A549 (cell line): Measurements from ENCODE around the gene KCNN3. TPM values are rescaled to one million over a fixed set of nuclear protein-coding genes. Genes with fewer than 3 reads are reported as not detected.

Source experiments
- ATAC-seq, 2 experiments: fragments of 200-7000 bp in 1 of 2; fragments of >200 bp in 1 of 2; cut with Nextera tagmentation in 1 of 2; cut with Tn5 transposase in 1 of 2; 3 replicates each; pipeline versions ENCODE4 v1.8.0 to v1.9.1; 2018 to 2020; ENCODE audit warnings: mild to moderate bottlenecking in 1 of 2, moderate library complexity in 1 of 2
- CTCF ChIA-PET: fragments of 300-600 bp; sonication (Branson Sonifier 250); formaldehyde crosslinking; extraction: SDS; loops from one replicate; lab custom pipeline; 2021; ENCODE audit warnings: antibody characterized with exemption, inconsistent platforms; lab: Yijun Ruan, JAX
- POLR2A ChIA-PET: fragments of 350-600 bp; formaldehyde crosslinking; extraction: SDS; loops from one replicate; lab custom pipeline; 2021; ENCODE audit warnings: antibody characterized with exemption, inconsistent platforms; lab: Yijun Ruan, JAX
- DNase-seq, 2 experiments: peaks; one replicate each; pipeline versions ENCODE4 v3.0.0 to v3.0.0-alpha.2; 2011 to 2016; ENCODE audit warnings: low read depth in 1 of 2, low spot score in 1 of 2
- FAIRE-seq: peaks from 2 replicates; lab custom pipeline; 2011; peaks lifted over from hg19 to GRCh38; lab: Jason Lieb, UNC
- H3K27ac ChIP-seq, 2 experiments: fragments of >200 bp; sonication (Bioruptor Twin); formaldehyde crosslinking; 3 replicates each; pipeline ENCODE4 v1.5.1; 2016 to 2017
- H3K4me1 ChIP-seq: fragments of >200 bp; sonication (Bioruptor Twin); formaldehyde crosslinking; 3 replicates; pipeline ENCODE4 v1.6.1; 2016
- H3K4me2 ChIP-seq: fragments of >200 bp; sonication (Bioruptor Twin); formaldehyde crosslinking; 3 replicates; pipeline ENCODE4 v1.6.1; 2016
- H3K4me3 ChIP-seq: fragments of >200 bp; sonication (Bioruptor Twin); formaldehyde crosslinking; 3 replicates; pipeline ENCODE4 v1.5.1; 2016
- H3K9me3 ChIP-seq: fragments of >200 bp; sonication (Bioruptor Twin); formaldehyde crosslinking; 3 replicates; pipeline ENCODE4 v1.6.1; 2016
- CBX2 ChIP-seq: fragments of 200-600 bp; sonication (generic); IDR thresholded peaks from 2 replicates; pipeline ENCODE4 v1.6.1; 2016; ENCODE audit warnings: low read depth, mild to moderate bottlenecking, borderline replicate concordance
- CBX8 ChIP-seq: fragments of 200-600 bp; sonication (generic); IDR thresholded peaks from 2 replicates; pipeline ENCODE4 v1.6.1; 2016
- ESRRA ChIP-seq: fragments of 150-350 bp; IDR thresholded peaks from 2 replicates; pipeline ENCODE4 v1.6.1; 2014; ENCODE audit warnings: mild to moderate bottlenecking, low read length, borderline replicate concordance
- FOSB ChIP-seq: fragments of 250-450 bp; sonication (Bioruptor Pico); IDR thresholded peaks from 2 replicates; pipeline ENCODE4 v1.5.0; 2020; ENCODE audit warnings: mild to moderate bottlenecking, moderate library complexity
- FOSL2 ChIP-seq, 2 experiments: fragments of 450-650 bp in 1 of 2; fragments of >200 bp in 1 of 2; sonication (Bioruptor Twin) in 1 of 2; formaldehyde crosslinking; IDR thresholded peaks; 2 replicates each; pipeline versions ENCODE4 v1.5.0 to v1.6.1; 2016 to 2020; ENCODE audit warnings: mild to moderate bottlenecking in 1 of 2, moderate library complexity in 1 of 2
- FOXS1 ChIP-seq: fragments of 250-450 bp; sonication (Bioruptor Pico); IDR thresholded peaks from 2 replicates; pipeline ENCODE4 v1.5.0; 2020; ENCODE audit warnings: mild to moderate bottlenecking, moderate library complexity
- GATA3 ChIP-seq: IDR thresholded peaks from 2 replicates; pipeline ENCODE4 v1.6.1; 2012; ENCODE audit warnings: borderline replicate concordance
- HEYL ChIP-seq: fragments of 250-450 bp; sonication (Bioruptor Pico); IDR thresholded peaks from 2 replicates; pipeline ENCODE4 v1.8.0; 2021; ENCODE audit warnings: mild to moderate bottlenecking, moderate library complexity
- HOXA7 ChIP-seq: fragments of 250-450 bp; sonication (Bioruptor Pico); IDR thresholded peaks from 2 replicates; pipeline ENCODE4 v1.5.0; 2020; ENCODE audit warnings: mild to moderate bottlenecking, moderate library complexity
- HOXB5 ChIP-seq: fragments of 250-450 bp; sonication (Bioruptor Pico); IDR thresholded peaks from 2 replicates; pipeline ENCODE4 v1.5.0; 2020; ENCODE audit warnings: mild to moderate bottlenecking, moderate library complexity
- JUN ChIP-seq, 2 experiments: fragments of >200 bp; sonication (Bioruptor Twin); formaldehyde crosslinking; IDR thresholded peaks; 2 replicates in 1 of 2; 3 replicates in 1 of 2; pipeline ENCODE4 v1.6.1; 2016 to 2017
- JUNB ChIP-seq: fragments of >200 bp; sonication (Bioruptor Twin); formaldehyde crosslinking; IDR thresholded peaks from 2 replicates; pipeline ENCODE4 v1.6.1; 2016
- KDM1A ChIP-seq: fragments of 200-600 bp; sonication (generic); IDR thresholded peaks from 2 replicates; pipeline ENCODE4 v1.6.1; 2016; ENCODE audit warnings: low read depth, mild to moderate bottlenecking
- MYC ChIP-seq: IDR thresholded peaks from 2 replicates; pipeline ENCODE4 v1.6.1; 2012; ENCODE audit warnings: mild to moderate bottlenecking, inconsistent platforms, low read length, improper control_type of control experiment, borderline replicate concordance
- PHF8 ChIP-seq: fragments of 200-600 bp; sonication (generic); IDR thresholded peaks from 2 replicates; pipeline ENCODE4 v1.6.1; 2016; ENCODE audit warnings: low read depth, mild to moderate bottlenecking, antibody characterized with exemption, moderate library complexity, borderline replicate concordance
- RAD21 ChIP-seq, 2 experiments: fragments of >200 bp in 1 of 2; sonication (Bioruptor Twin) in 1 of 2; formaldehyde crosslinking in 1 of 2; IDR thresholded peaks in 1 of 2; conservative IDR thresholded peaks in 1 of 2; 2 replicates in 1 of 2; 3 replicates in 1 of 2; pipeline ENCODE4 v1.6.1; 2012 to 2018; ENCODE audit warnings: inconsistent platforms in 1 of 2
- RNF2 ChIP-seq: fragments of 200-600 bp; sonication (generic); IDR thresholded peaks from 2 replicates; pipeline ENCODE4 v1.6.1; 2016; ENCODE audit warnings: low read depth, mild to moderate bottlenecking, antibody characterized with exemption, moderate library complexity, borderline replicate concordance
- SMC3 ChIP-seq: fragments of >200 bp; sonication (Bioruptor Twin); formaldehyde crosslinking; IDR thresholded peaks from 3 replicates; pipeline ENCODE4 v1.6.1; 2018; ENCODE audit warnings: inconsistent platforms
- TFCP2L1 ChIP-seq: fragments of 250-450 bp; sonication (Bioruptor Pico); IDR thresholded peaks from 2 replicates; pipeline ENCODE4 v1.5.0; 2021; ENCODE audit warnings: mild to moderate bottlenecking
- ZSCAN20 ChIP-seq: fragments of 250-450 bp; sonication (Bioruptor Pico); IDR thresholded peaks from 2 replicates; pipeline ENCODE4 v1.8.0; 2022; ENCODE audit warnings: mild to moderate bottlenecking, moderate library complexity
- WGBS: methylation state at CpG from one replicate; pipeline ENCODE4 v1.1.6; 2017; ENCODE audit errors: missing lambda C conversion rate; 5-methylcytosine and 5-hydroxymethylcytosine counted together
- polyA plus RNA-seq, 4 experiments: library from polyadenylated mRNA; depleted of rRNA in 3 of 4; stranded (reverse); fragments of >200 nt; fragmentation: RNase III in 1 of 4; extraction: RNeasy Plus Mini Kit Qiagen cat#74134 plus additional on column Dnase treatment in 1 of 4; gene quantifications; 2 replicates in 3 of 4; 3 replicates in 1 of 4; pipeline ENCODE4 v1.2.3, GENCODE V29; 2011 to 2017
- TF ChIP-seq, protein P1 (sequence below): fragments of >200 bp; sonication (Bioruptor Twin); formaldehyde crosslinking; IDR thresholded peaks from 3 replicates; pipeline ENCODE4 v1.5.1; 2016
- TF ChIP-seq, protein P2 (sequence below): fragments of 200-600 bp; sonication (generic); IDR thresholded peaks from 2 replicates; pipeline ENCODE4 v1.6.1; 2016; ENCODE audit warnings: antibody characterized with exemption, mild to moderate bottlenecking, moderate library complexity
- TF ChIP-seq, protein P3 (sequence below): fragments of 150-350 bp; IDR thresholded peaks from 2 replicates; pipeline ENCODE4 v1.6.1; 2014; ENCODE audit warnings: low read depth, mild to moderate bottlenecking, low read length
- TF ChIP-seq, protein P4 (sequence below): IDR thresholded peaks from 2 replicates; pipeline ENCODE4 v1.6.1; 2012; ENCODE audit warnings: low read depth, borderline replicate concordance

The KCNN3 gene
- polyA plus RNA-seq, 2 of the 4 experiments (the other 2 are of a cell fraction): 0.01 to 0.03 TPM

DNA sequence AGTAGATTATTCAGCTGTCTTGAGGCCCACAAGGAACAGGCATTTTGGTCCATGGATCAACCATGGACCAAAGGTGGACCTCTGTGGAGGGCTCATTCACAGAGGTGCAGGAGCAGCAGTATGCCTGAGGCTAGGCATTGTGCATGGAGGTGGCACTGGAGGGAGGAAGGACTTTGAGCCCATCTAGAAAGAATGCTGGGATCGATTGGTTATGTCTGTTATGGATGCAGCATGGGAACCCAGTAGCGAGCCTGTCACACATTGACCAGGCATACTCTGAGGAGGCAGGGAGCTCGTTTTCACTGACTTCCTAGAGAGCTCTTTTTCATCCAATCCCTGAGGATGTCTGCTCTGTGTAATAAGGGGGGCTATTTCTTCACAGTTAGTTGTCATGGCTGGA is 75.5 kb downstream of the KCNN3 start (continued):
- TF ChIP-seq HEYL (CRISPR knock-in tag) (no peak), JUN (IDR thresholded peaks at IDR 0.05) (no peak), FOXS1 (CRISPR knock-in tag) (no peak), MYC (no peak)

DNA sequence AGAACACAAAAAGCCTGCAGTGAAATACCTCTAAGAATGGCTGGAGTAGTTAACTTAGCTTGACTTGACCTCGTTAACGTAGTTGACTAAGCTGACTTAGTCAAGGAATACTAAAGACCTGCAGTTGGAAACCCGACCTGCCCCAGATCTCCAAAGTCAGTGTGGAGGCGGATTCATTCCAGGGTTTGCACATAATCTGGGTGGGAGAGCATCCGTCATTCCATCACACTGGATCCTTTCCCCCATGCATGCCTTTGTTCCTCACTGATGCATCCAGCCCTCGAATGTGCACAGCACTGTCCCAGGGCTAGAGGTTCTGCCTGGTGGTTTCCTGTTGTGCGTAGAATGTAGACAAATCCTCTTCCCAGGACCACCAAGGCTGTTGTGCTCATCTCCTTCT is 76.4 kb downstream of the KCNN3 start:
- Histone ChIP-seq H3K4me3 (no peak overlapping the region), H3K4me1 (peaks cover 5% of the 10 kb centered on the region), H3K27ac (no peak overlapping the region), H3K9me3 (no peaks in the 10 kb centered on the region), H3K4me2 (no peak overlapping the region)
- 33% methylated on average over 7 of the region's 7 CpGs for WGBS
- TF ChIP-seq SMC3 (no peak), CBX2 (no peak), CBX8 (no peak), RNF2 (no peak), HOXA7 (CRISPR knock-in tag) (no peak), FOSL2 (IDR thresholded peaks at IDR 0.05) (no peak), FOSL2 (CRISPR knock-in tag; IDR thresholded peaks at IDR 0.05) (no peak), FOSB (CRISPR knock-in tag) (no peak), JUNB (no peak), RAD21 (conservative IDR thresholded peaks at IDR 0.05 in 1 of 2, IDR thresholded peaks at IDR 0.05 in 1 of 2) (no peak), HOXB5 (CRISPR knock-in tag) (no peak), KDM1A (no peak), ZSCAN20 (CRISPR knock-in tag) (no peak), TFCP2L1 (CRISPR knock-in tag) (no peak), GATA3 (no peak), ESRRA (no peak), PHF8 (no peak)
- TF ChIP-seq, protein P1, sequence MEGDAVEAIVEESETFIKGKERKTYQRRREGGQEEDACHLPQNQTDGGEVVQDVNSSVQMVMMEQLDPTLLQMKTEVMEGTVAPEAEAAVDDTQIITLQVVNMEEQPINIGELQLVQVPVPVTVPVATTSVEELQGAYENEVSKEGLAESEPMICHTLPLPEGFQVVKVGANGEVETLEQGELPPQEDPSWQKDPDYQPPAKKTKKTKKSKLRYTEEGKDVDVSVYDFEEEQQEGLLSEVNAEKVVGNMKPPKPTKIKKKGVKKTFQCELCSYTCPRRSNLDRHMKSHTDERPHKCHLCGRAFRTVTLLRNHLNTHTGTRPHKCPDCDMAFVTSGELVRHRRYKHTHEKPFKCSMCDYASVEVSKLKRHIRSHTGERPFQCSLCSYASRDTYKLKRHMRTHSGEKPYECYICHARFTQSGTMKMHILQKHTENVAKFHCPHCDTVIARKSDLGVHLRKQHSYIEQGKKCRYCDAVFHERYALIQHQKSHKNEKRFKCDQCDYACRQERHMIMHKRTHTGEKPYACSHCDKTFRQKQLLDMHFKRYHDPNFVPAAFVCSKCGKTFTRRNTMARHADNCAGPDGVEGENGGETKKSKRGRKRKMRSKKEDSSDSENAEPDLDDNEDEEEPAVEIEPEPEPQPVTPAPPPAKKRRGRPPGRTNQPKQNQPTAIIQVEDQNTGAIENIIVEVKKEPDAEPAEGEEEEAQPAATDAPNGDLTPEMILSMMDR: no peak
- TF ChIP-seq, protein P2, sequence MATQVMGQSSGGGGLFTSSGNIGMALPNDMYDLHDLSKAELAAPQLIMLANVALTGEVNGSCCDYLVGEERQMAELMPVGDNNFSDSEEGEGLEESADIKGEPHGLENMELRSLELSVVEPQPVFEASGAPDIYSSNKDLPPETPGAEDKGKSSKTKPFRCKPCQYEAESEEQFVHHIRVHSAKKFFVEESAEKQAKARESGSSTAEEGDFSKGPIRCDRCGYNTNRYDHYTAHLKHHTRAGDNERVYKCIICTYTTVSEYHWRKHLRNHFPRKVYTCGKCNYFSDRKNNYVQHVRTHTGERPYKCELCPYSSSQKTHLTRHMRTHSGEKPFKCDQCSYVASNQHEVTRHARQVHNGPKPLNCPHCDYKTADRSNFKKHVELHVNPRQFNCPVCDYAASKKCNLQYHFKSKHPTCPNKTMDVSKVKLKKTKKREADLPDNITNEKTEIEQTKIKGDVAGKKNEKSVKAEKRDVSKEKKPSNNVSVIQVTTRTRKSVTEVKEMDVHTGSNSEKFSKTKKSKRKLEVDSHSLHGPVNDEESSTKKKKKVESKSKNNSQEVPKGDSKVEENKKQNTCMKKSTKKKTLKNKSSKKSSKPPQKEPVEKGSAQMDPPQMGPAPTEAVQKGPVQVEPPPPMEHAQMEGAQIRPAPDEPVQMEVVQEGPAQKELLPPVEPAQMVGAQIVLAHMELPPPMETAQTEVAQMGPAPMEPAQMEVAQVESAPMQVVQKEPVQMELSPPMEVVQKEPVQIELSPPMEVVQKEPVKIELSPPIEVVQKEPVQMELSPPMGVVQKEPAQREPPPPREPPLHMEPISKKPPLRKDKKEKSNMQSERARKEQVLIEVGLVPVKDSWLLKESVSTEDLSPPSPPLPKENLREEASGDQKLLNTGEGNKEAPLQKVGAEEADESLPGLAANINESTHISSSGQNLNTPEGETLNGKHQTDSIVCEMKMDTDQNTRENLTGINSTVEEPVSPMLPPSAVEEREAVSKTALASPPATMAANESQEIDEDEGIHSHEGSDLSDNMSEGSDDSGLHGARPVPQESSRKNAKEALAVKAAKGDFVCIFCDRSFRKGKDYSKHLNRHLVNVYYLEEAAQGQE: no peak
- TF ChIP-seq, protein P3, sequence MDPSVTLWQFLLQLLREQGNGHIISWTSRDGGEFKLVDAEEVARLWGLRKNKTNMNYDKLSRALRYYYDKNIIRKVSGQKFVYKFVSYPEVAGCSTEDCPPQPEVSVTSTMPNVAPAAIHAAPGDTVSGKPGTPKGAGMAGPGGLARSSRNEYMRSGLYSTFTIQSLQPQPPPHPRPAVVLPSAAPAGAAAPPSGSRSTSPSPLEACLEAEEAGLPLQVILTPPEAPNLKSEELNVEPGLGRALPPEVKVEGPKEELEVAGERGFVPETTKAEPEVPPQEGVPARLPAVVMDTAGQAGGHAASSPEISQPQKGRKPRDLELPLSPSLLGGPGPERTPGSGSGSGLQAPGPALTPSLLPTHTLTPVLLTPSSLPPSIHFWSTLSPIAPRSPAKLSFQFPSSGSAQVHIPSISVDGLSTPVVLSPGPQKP: no peak
- TF ChIP-seq, protein P4, sequence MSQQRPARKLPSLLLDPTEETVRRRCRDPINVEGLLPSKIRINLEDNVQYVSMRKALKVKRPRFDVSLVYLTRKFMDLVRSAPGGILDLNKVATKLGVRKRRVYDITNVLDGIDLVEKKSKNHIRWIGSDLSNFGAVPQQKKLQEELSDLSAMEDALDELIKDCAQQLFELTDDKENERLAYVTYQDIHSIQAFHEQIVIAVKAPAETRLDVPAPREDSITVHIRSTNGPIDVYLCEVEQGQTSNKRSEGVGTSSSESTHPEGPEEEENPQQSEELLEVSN: no peak
- POLR2A ChIA-PET: no interaction called here
- CTCF ChIA-PET: interaction anchor here (1.0 to 2.5 kb wide), 3 partner anchors 78 to 124 kb away, joined by 3 to 6 read pairs (median 4); no protein-coding TSS in a partner anchor
- ATAC-seq (no peak), FAIRE-seq (no peak), DNase-seq (no peak)
